DMS153 treated with DMSO at 0.1 percent for 48 hours (cell line): ENCODE data around the gene ADK.

Experiments
- DNase-seq: peaks from one replicate; lab custom pipeline; 2025; ENCODE audit not compliant: unreplicated experiment; lab: John Stamatoyannopoulos, UW

Gene ADK

DNA sequence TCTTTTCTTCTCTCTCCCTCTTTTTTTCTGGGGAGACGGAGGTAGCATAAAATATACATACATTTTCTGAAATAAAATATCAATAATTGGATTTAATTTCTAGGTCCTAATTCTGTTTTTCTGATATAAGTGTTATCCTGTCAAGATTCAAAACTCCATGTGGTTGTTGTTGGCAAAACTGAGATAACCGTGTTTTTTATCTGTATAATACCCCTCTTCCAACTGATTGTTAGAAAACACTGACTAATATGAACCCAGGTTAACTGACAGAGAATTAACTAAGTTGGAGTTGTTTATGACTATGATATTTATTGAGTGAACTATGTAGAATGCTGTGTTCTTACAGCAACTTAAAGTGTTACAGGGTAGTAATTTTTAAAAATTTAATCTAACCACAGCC, 438.8 kb downstream of the ADK start:
- DNase-seq, result no peak

GRCh38 chr10:74593470-74593869, 442.4 kb downstream of the ADK start:
- DNase-seq, result peak; percentile 71

GRCh38 chr10:74596713-74597112, 445.7 kb downstream of the ADK start:
- no peak for DNase-seq

- DNase-seq, result no peak
Observed at GRCh38 chr10:74598891-74599566, 448.0 kb downstream of the ADK start.

DNA sequence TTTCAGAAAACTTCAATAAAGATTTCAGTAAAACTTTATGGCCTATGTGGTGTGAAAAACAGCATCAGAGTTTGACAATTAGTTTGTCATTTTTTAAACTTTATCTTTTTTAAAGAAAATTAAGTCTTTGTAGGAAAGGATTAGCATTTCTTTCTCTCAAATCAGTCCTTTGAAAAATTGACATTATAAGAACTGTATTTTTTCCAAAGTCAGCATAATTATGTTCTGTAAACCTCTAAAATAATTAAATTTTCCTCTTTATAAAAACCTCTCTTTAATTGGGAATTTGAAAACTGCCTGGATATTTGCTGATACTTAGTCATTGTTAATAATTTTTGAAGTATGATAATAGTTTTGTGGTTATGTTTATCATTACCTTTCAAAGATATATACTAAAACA, 448.7 kb downstream of the ADK start:
- DNase-seq, result no peak

GRCh38 chr10:74600170-74600569, 449.1 kb downstream of the ADK start:
- DNase-seq, result no peak

DNA sequence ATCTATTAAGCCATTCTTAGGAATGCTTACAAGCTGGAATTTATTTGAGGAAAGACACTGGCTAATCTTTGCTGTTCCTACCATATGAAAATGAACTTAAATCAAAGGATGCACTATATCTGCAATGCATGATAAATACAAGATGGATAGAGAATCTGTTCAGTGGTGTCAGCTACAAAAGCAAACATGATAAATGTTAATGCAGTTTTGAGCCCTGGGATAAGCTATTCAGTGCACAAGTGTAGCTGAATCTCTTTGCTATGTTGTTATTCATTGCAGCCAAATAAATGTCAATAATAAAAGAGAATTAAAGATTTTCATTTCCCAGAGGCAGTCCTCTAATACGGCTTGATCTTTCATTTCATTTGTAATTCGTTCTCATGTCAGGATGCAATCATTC, 451.6 kb downstream of the ADK start:
- DNase-seq, result no peak

- DNase-seq, result no peak
Observed at GRCh38 chr10:74610299-74610698, 459.3 kb downstream of the ADK start.

- no peak for DNase-seq
Observed at GRCh38 chr10:74612195-74612594, 461.2 kb downstream of the ADK start.

GRCh38 chr10:74620626-74621025, 469.6 kb downstream of the ADK start:
- no peak for DNase-seq

GRCh38 chr10:74623786-74624185, 472.8 kb downstream of the ADK start:
- DNase-seq, result no peak

DNA sequence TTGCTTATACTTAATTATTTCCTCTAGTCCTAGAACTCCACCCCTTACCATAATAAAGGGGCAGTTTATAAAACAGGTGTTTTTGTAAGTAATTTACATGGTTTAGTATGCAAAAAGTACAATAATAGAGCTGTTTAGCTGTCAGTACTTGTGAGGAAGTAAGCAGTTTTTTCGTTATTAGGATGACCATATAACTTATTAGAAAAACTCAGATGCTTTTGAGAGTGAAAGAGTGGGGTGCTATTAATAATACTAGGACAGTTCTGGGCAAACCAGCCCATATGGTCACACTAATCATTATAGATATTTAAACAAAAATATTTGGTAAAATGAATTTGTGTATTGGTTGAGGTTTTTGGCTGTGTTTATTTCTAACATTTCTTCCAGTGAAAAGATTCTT, 473.5 kb downstream of the ADK start:
- DNase-seq, result no peak

- no peak for DNase-seq
Observed at GRCh38 chr10:74628136-74628535, 477.1 kb downstream of the ADK start.

- no peak for DNase-seq
Observed at GRCh38 chr10:74634995-74635536, 484.0 kb downstream of the ADK start.

DNA sequence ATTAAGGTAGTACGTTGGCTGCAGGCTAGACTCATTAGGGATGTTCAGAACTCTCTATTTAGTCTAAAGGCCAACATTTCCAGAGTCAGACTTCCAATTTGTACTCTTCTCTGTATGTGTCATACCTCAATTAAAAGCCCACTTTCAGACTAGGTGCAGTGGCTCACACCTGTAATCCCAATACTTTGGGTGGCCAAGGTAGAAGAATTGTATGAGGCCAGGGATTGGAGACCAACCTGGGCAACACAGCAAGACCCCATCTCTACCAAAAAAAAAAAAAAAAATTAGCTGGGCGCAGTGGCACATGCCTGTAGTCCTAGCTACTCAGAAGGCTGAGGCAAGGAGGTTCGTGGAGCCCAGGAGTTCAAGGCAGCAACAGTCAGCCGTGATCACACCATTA, 484.6 kb downstream of the ADK start:
- no peak for DNase-seq

DNA sequence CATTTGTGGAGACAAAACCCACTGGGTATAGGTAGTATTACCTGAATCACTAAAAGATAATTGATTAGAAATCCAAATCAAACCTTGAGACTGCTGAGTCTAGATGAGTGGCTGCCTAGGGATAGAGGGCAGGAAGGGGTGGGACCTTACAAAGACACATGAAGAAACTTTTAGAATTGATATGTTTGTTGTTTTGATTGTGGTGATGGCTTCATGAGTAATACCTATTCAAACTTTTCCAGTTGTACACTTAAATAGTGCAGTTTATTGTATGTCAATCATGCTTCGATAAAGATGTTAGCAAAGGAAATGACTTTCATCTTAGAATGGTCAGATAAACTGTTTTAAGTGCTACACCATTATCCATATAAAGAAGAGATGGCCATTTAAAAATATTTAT, 486.7 kb downstream of the ADK start:
- no peak for DNase-seq

DNA sequence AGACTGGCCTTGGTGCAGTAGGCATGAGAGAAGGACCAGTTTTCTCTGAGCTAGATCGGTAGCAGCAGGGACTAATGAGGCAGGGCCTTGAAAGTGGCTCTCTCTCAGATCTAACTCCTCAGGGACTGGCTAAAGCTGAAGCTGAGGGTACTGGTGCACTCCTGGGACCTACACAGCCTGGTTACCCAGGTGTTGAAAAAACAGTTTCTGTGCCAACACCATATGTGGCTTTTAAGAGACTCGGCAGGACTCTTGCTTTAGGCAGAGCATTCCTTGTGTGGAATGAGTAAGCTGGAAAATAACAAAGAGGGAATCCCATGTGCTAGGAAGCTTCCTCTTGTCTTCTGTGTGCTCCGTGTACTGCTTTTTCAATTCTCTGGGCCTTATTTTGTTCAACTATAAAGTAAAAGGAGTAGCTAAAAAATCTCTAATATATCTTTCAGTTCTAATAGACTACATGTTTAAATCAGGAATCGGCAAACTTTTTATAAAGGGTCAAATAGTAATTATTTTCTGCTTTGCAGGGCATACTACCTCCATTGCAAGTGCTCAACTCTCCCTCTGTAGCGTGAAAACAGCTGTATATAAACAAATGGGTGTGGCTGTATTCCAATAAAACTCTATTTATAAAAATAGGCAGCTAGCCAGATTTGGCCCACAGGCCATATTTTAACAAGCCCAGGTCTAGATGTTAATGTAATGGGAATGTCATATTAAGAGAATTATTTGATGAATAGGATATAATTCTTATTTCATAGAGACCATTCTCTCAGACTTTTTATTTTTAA, 489.3 kb downstream of the ADK start:
- peak; percentile 65 for DNase-seq

DNA sequence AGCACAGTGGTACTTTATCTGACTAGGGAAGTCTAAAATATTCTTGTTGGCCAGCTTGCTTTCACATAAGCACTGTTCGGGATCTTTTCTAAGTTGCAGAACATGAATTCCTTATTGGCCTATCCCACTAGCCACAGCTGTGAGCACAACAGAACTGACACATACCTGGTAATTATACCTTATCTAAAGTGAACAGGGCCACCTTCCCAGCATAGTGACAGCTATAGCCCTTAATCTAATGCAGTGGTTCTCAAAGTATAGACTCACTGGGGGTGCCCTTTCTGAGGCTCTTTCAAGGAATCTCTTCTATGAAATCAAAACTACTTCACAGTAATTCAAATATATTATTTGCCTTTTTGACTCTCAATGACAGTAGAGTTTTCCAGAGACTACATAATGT, 490.6 kb downstream of the ADK start:
- no peak for DNase-seq

DNA sequence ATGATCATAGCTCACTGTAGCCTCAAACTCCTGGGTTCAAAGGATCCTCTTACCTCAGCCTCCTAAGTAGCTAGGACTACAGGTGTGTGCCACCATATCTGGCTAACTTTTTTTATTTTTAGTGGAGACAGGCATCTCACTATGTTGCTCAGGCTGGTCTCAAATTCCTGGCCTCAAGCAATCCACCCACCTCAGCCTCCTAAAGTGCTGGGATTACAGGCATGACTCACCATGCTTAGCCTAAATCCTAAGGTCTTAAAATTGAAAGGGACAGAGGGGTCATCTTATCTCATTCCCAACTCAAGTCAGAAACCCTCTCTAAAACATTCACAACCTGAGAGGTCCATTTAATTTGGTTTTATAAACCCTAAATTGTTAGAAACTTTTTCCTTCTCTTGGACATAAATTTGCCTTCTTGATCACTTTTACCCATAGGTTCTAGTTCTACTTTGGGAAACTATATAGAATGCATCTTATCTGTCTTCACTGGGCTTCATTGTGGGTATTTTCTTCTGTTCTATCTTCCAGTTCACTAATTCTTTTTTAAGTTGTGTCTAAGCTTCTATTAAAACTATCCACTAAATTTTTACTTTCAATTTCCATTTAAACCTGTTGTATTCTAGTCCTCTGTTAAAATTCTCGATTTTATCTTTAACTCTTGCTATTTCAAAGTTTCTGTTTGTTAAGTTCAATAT, 492.0 kb downstream of the ADK start:
- no peak for DNase-seq

GRCh38 chr10:74643596-74643975, 492.6 kb downstream of the ADK start:
- DNase-seq, result no peak

GRCh38 chr10:74644738-74645137, 493.7 kb downstream of the ADK start:
- no peak for DNase-seq

GRCh38 chr10:74645692-74646091, 494.7 kb downstream of the ADK start:
- DNase-seq, result no peak
